Kidney (tissue), 14 donors: ENCODE data around the gene FZD8. TPM values are rescaled to one million over a fixed set of nuclear protein-coding genes. Genes with fewer than 3 reads are reported as not detected.

Experiments
- DNase-seq, 5 donors: peaks; one replicate each; pipeline ENCODE4 v3.0.0-alpha.2; 2013 to 2020
- FAIRE-seq: peaks from 2 replicates; lab custom pipeline; 2012; peaks lifted over from hg19 to GRCh38; lab: Jason Lieb, UNC
- H3K27ac ChIP-seq, 2 donors: one replicate each; pipeline ENCODE4 v1.7.0; 2013; ENCODE audit warnings: low read depth in 2 of 2, low read length in 2 of 2, inconsistent platforms in 1 of 2
- H3K27me3 ChIP-seq: one replicate; pipeline ENCODE4 v1.7.1; 2013; ENCODE audit warnings: low read length, inconsistent platforms; ENCODE audit not compliant: control insufficient read depth, insufficient read depth
- H3K36me3 ChIP-seq, 3 donors: one replicate each; pipeline versions ENCODE4 v1.7.0 to v1.7.1; 2013; ENCODE audit warnings: low read length in 3 of 3, control low read depth in 1 of 3, inconsistent platforms in 1 of 3; ENCODE audit not compliant: insufficient read depth in 3 of 3, control insufficient read depth in 2 of 3
- H3K4me1 ChIP-seq, 3 donors: one replicate each; pipeline versions ENCODE4 v1.7.0 to v1.7.1; 2013; ENCODE audit warnings: low read length in 3 of 3, inconsistent platforms in 1 of 3, low read depth in 1 of 3; ENCODE audit not compliant: control insufficient read depth in 2 of 3, insufficient read depth in 2 of 3
- H3K4me3 ChIP-seq, 3 donors: one replicate each; pipeline versions ENCODE4 v1.7.0 to v1.8.1; 2013; ENCODE audit warnings: low read length in 3 of 3, control low read depth in 1 of 3, inconsistent platforms in 1 of 3
- H3K9ac ChIP-seq, 3 donors: one replicate each; pipeline versions ENCODE4 v1.7.0 to v1.7.1; 2013; ENCODE audit warnings: low read length in 3 of 3, control low read depth in 1 of 3, inconsistent platforms in 1 of 3
- H3K9me3 ChIP-seq, 3 donors: one replicate each; pipeline versions ENCODE4 v1.7.0 to v1.7.1; 2013; ENCODE audit warnings: low read length in 3 of 3, control low read depth in 1 of 3, inconsistent platforms in 1 of 3; ENCODE audit not compliant: control insufficient read depth in 2 of 3, insufficient read depth in 1 of 3
- intact Hi-C: fragments of 100-400 bp; cut with DNase I; formaldehyde crosslinking; loops from one replicate; pipeline ENCODE4 v1.11.1; 2022
- polyA plus RNA-seq: library from polyadenylated mRNA; stranded (reverse); fragments of 350-450 nt; fragmentation: Illumina TruSeq; extraction: RNeasy Lipid Tissue Mini Kit (QIAGEN cat#74804); gene quantifications from one replicate; pipeline ENCODE4 v1.2.3, GENCODE V29; 2014; ENCODE audit warnings: low read depth, low replicate concordance; ENCODE audit not compliant: insufficient read depth
- total RNA-seq: library from RNA; stranded (reverse); fragmentation: NEBNext Ultra II Directional; extraction: Animal tissue kit (Norgen Biotek cat#: 25700); gene quantifications from one replicate; pipeline ENCODE4 v1.2.1, GENCODE V29; 2021
- TF ChIP-seq, protein P1 (sequence below): IDR thresholded peaks from 3 replicates; pipeline ENCODE4 v1.5.1; 2012; ENCODE audit warnings: mild to moderate bottlenecking, moderate library complexity, borderline replicate concordance; ENCODE audit not compliant: insufficient read depth; ENCODE audit errors: extremely low read depth
- donor health status: control.
- donor health status: control.
- donor health status: control.
- donor health status: control.
- donor health status: control.
- donor health status: DM: yes; HTN: yes; CAD: no.
- donor health status: Normal renal cell carcinoma (clear cell type).

The FZD8 gene
- total and polyA plus RNA-seq, 2 donors from 2014 or later: 10.8 to 18.8 TPM

DNA sequence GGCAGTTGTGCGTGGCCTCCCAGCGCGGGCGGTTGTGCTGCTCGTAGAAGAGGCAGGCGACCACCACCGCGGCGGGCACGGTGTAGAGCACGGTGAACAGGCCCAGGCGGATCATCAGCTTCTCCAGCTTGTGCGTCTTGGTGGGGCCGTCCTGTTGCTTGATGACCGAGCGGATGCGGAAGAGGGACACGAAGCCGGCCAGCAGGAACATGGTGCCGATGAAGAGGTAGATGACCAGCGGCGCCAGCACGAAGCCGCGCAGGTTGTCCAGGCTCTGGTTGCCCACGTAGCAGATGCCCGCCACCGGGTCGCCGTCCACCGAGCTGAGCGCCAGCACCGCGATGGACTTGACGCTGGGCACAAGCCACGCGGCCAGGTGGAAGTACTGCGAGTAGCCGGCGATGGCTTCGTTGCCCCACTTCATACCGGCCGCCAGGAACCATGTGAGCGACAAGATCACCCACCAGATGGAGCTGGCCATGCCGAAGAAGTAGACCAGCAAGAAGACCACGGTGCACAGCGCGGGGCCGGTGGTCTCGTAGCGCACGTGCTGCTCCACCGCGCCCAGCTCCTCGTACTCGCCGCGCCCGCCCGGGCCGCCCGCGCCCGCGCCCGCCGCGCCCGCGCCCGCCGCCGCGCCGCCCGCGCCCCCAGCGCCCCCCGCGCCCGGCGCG lies 2.2 kb downstream of the FZD8 start:
- FAIRE-seq (no peak), DNase-seq (peak; percentile 63 to 85 (median 71))
- Histone ChIP-seq H3K9ac (peak overlapping the region in 1 of 3 donors; percentile 30), H3K4me1 (peaks cover 0 to 9% (median 7%) of the 10 kb centered on the region in 3 donors), H3K27ac (peak overlapping the region in 1 of 2 donors; percentile 41), H3K36me3 (no peaks in the 10 kb centered on the region), H3K4me3 (peak overlapping the region; percentile 50 to 62 (median 55)), H3K9me3 (no peaks in the 10 kb centered on the region), H3K27me3 (no peaks in the 10 kb centered on the region)
- intact Hi-C loops: no loop called here
- TF ChIP-seq, protein P1, sequence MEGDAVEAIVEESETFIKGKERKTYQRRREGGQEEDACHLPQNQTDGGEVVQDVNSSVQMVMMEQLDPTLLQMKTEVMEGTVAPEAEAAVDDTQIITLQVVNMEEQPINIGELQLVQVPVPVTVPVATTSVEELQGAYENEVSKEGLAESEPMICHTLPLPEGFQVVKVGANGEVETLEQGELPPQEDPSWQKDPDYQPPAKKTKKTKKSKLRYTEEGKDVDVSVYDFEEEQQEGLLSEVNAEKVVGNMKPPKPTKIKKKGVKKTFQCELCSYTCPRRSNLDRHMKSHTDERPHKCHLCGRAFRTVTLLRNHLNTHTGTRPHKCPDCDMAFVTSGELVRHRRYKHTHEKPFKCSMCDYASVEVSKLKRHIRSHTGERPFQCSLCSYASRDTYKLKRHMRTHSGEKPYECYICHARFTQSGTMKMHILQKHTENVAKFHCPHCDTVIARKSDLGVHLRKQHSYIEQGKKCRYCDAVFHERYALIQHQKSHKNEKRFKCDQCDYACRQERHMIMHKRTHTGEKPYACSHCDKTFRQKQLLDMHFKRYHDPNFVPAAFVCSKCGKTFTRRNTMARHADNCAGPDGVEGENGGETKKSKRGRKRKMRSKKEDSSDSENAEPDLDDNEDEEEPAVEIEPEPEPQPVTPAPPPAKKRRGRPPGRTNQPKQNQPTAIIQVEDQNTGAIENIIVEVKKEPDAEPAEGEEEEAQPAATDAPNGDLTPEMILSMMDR: no peak

DNA sequence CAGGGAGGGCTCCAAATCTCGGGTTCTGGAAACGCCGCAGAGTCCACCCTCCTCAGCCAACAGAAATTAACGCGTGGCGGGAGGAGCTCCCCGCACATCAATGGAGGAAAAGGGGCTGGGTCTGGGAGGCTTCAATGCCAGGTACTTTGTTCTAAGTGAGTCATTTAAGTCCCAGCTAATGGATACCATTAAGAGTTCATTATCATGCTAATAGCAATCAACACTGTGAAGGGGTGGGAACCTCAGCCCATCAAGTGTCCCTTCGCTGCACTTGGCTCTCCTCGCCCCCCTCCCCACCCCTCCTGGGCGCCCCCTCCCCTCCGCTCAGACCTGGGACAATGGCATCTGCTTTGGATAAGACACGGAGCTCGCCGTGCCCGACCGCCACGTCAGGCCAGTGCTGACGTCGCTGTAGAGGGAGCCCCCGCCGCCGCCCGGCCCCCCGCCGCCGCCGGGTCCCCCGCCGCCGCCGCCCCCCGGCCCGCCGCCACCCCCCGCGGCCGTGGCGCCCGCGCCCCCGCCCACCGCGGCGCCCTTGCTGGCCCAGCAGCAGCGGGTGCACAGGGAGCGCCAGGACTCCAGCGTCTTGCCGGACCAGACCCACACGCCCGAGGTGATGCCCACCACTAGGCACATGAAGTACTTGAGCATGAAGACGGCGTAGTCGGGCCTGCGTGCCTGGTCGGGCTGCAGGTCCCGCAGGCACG lies 2.9 kb downstream of the FZD8 start:
- TF ChIP-seq, protein P1: no peak
- Histone ChIP-seq H3K27me3 (no peaks in the 10 kb centered on the region), H3K4me3 (peak overlapping the region; percentile 10 to 62 (median 43)), H3K4me1 (peaks cover 0 to 9% (median 7%) of the 10 kb centered on the region in 3 donors), H3K27ac (no peak overlapping the region), H3K9ac (no peak overlapping the region), H3K36me3 (no peaks in the 10 kb centered on the region), H3K9me3 (no peaks in the 10 kb centered on the region)
- intact Hi-C loops: no loop called here
- peak in 3 of 5 donors; percentile 10 to 66 (median 29) for DNase-seq
- FAIRE-seq: no peak

DNA sequence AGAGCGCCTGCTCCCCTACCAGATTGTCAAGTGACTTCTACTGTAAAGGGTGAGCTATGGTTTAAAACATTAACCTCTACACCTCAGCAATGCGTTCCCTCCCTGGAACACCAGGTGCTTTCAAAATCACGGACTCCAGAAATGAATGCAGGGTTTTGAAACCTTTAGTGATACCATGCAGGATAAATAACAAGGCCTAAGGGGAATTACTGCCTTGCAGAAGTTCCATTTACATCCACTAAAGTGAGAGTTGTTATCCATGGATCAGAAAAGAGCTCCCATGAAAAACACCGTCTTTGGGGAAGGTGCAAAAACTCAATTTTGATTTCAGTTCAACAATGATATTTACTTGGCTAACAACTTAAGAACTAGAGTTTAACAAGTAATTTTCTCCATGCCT lies 4.0 kb downstream of the FZD8 start:
- Histone ChIP-seq H3K27ac (no peak overlapping the region), H3K27me3 (no peaks in the 10 kb centered on the region), H3K9me3 (no peaks in the 10 kb centered on the region), H3K4me3 (peak overlapping the region in 2 of 3 donors; percentile 21 to 26), H3K36me3 (no peaks in the 10 kb centered on the region), H3K4me1 (peaks cover 0 to 9% (median 7%) of the 10 kb centered on the region in 3 donors), H3K9ac (no peak overlapping the region)
- FAIRE-seq (no peak), DNase-seq (peak in 1 of 5 donors; percentile 14)
- TF ChIP-seq, protein P1: no peak
- intact Hi-C loops: no loop called here
